ENCODE data around the gene NDUFS6.

DNA sequence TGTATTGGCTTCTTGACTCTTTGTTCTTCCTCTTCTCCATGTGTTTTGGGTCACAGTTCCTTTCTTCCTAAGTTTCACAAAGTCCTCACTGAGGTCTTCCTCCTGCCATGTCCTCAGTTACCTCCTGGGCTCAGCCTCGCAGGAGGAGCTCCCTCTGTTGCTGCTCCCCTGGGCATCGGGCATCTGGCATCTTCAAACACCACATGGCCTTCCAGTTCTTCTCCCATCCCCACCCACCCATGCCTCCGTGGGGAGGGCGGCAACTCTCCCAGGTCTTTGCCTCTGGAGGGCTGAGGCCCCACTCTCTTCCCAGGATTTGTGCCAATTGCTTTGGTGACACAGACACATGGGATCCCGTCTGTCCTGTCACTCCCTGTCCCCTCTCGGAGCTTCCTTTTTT is 24.4 kb upstream of the NDUFS6 start:
- TF ChIP-seq, protein P1, sequence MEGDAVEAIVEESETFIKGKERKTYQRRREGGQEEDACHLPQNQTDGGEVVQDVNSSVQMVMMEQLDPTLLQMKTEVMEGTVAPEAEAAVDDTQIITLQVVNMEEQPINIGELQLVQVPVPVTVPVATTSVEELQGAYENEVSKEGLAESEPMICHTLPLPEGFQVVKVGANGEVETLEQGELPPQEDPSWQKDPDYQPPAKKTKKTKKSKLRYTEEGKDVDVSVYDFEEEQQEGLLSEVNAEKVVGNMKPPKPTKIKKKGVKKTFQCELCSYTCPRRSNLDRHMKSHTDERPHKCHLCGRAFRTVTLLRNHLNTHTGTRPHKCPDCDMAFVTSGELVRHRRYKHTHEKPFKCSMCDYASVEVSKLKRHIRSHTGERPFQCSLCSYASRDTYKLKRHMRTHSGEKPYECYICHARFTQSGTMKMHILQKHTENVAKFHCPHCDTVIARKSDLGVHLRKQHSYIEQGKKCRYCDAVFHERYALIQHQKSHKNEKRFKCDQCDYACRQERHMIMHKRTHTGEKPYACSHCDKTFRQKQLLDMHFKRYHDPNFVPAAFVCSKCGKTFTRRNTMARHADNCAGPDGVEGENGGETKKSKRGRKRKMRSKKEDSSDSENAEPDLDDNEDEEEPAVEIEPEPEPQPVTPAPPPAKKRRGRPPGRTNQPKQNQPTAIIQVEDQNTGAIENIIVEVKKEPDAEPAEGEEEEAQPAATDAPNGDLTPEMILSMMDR (conservative IDR thresholded peaks at IDR 0.05 in 1 of 2, IDR thresholded peaks at IDR 0.05 in 1 of 2; ENCODE audit: low read depth in 1 of 2, low read length in 2 of 2), result no peak
- TF ChIP-seq EZH2 (IDR thresholded peaks at IDR 0.05; ENCODE audit: low read length, missing control alignments), result no peak

Data from fibroblast of lung (primary cell).